22Rv1 (cell line): ENCODE measurements around the gene STK16.
"Not testable (repeated sequence)": the region's sequence is repeated elsewhere in the genome, so short reads cannot be mapped to it uniquely, and the experiment has no call there.

Source experiments
- H3K27ac ChIP-seq: fragments of 450-650 bp; 2 replicates; pipeline ENCODE4 v1.5.1; 2017
- ZFX ChIP-seq: fragments of 450-650 bp; IDR thresholded peaks from 2 replicates; pipeline ENCODE4 v1.6.1; 2017; ENCODE audit warnings: antibody characterized with exemption, borderline replicate concordance
- TF ChIP-seq, protein P1 (sequence below): fragments of 450-650 bp; IDR thresholded peaks from 2 replicates; pipeline ENCODE4 v1.5.1; 2017; ENCODE audit warnings: mild to moderate bottlenecking

The STK16 gene

GRCh38 chr2:219282375-219282774 lies 37.1 kb downstream of the STK16 start:
- H3K27ac ChIP-seq, result no peak overlapping the region
- TF ChIP-seq, protein P1, sequence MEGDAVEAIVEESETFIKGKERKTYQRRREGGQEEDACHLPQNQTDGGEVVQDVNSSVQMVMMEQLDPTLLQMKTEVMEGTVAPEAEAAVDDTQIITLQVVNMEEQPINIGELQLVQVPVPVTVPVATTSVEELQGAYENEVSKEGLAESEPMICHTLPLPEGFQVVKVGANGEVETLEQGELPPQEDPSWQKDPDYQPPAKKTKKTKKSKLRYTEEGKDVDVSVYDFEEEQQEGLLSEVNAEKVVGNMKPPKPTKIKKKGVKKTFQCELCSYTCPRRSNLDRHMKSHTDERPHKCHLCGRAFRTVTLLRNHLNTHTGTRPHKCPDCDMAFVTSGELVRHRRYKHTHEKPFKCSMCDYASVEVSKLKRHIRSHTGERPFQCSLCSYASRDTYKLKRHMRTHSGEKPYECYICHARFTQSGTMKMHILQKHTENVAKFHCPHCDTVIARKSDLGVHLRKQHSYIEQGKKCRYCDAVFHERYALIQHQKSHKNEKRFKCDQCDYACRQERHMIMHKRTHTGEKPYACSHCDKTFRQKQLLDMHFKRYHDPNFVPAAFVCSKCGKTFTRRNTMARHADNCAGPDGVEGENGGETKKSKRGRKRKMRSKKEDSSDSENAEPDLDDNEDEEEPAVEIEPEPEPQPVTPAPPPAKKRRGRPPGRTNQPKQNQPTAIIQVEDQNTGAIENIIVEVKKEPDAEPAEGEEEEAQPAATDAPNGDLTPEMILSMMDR, result no peak
- no peak for TF ChIP-seq ZFX

GRCh38 chr2:219282943-219283581 lies 37.8 kb downstream of the STK16 start:
- TF ChIP-seq ZFX, result no peak
- TF ChIP-seq, protein P1, result no peak

DNA sequence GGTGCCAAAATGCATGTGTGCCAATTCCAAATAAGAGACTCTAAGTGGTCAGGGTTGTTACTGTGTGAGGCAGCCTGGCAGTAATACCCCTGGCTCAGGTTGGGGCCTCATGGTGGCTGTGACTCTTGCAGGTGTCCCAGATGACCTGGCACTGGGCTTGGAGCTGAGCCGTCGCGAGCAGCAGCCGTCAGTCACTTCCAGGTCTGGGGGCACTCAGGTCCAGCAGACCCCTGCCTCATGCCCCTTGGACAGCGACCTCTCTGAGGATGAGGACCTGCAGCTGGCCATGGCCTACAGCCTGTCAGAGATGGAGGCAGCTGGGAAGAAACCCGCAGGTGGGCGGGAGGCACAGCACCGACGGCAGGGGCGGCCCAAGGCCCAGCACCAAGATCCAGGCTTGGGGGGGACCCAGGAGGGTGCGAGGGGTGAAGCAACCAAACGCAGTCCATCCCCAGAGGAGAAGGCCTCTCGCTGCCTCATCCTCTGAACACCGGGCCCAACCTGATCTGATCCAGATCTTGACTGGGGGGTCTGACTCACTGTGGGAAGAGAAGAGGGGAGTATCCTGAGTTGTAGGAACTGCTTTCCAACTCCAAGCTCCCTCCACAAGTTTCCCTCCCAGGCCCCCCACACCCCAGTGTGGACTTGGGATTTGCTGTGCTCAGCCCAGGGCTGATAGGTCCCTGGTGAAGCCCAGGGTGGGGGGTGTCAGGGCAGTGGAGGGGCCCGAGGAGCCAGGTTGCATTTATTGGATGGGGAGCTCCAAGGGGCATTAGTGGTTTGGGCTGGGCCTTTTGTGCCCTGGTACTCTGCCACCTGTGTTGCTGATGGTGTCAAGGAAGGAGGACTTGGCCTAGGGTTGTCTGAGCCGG lies 39.5 kb downstream of the STK16 start:
- no peak overlapping the region for H3K27ac ChIP-seq

More at GRCh38 chr2:219282943-219283581, 37.8 kb downstream of the STK16 start:
- H3K27ac ChIP-seq, result no peak overlapping the region

GRCh38 chr2:219285373-219285735 lies 40.1 kb downstream of the STK16 start:
- no peak overlapping the region for H3K27ac ChIP-seq
- TF ChIP-seq ZFX, result no peak
- TF ChIP-seq, protein P1, result no peak

More for the DNA sequence above, 39.5 kb downstream of the STK16 start:
- TF ChIP-seq, protein P1, result no peak
- TF ChIP-seq ZFX, result no peak

- no peak overlapping the region for H3K27ac ChIP-seq
These were observed 40.7 kb downstream of the STK16 start for GRCh38 chr2:219285894-219286425.

GRCh38 chr2:219286436-219287115 lies 41.3 kb downstream of the STK16 start:
- TF ChIP-seq, protein P1, result no peak
- TF ChIP-seq ZFX, result no peak

More at GRCh38 chr2:219285894-219286425, 40.7 kb downstream of the STK16 start:
- no peak for TF ChIP-seq ZFX
- TF ChIP-seq, protein P1, result no peak

GRCh38 chr2:219287116-219287440 lies 41.8 kb downstream of the STK16 start:
- H3K27ac ChIP-seq, result not testable (repeated sequence)

More at GRCh38 chr2:219286436-219287115, 41.3 kb downstream of the STK16 start:
- H3K27ac ChIP-seq, result no peak overlapping the region
